ENCODE results near the gene MAP3K13. TPM values are rescaled to one million over a fixed set of nuclear protein-coding genes. Genes with fewer than 3 reads are reported as not detected.

The MAP3K13 gene
- total and polyA plus RNA-seq, 2 of the 13 experiments (the other 11 are each of a cell fraction or from before 2014, with no cell fraction given) = 24.2 to 26.5 TPM

DNA sequence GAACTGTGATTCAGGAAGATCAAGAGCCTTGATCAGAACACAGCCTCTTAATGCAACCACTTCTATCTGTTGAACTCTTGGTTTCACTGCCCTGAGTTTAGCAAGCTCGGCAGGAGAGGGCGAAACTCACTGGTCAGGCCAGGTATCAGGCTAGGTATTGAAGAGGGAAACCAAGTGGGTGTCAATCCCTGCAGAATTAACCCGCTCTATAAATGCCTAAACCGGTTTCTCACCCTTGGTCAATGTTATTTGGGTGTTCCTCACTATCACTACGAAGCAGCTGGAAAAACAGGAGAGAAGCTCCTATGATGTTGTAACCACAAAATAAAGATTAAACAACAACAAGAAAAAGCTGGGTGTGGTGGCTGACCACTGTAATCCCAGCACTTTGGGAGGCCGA is 165.6 kb downstream of the MAP3K13 start:
- Histone ChIP-seq H3K36me3 (replicated peaks in 1 of 2; ENCODE audit: control insufficient read depth in 1 of 2, insufficient read depth in 2 of 2, low read length in 2 of 2) (no peaks in the 10 kb centered on the region), H3K79me2 (ENCODE audit: insufficient read depth, low read length) (no peaks in the 10 kb centered on the region), H4K20me1 (ENCODE audit: insufficient read depth, low read length) (no peaks in the 10 kb centered on the region), H2AFZ (ENCODE audit: low read length) (no peak overlapping the region), H3K9ac (ENCODE audit: insufficient read depth, low read depth, low read length) (no peak overlapping the region), H3K4me3 (replicated peaks in 1 of 3; ENCODE audit: insufficient read depth in 1 of 3, low read depth in 2 of 3, low read length in 3 of 3) (no peak overlapping the region), H3K9me3 (ENCODE audit: low read length) (no peaks in the 10 kb centered on the region), H3K4me2 (ENCODE audit: low read depth, low read length) (no peak overlapping the region), H3K27me3 (ENCODE audit: control insufficient read depth in 1 of 2, insufficient read depth in 2 of 2, low read length in 2 of 2) (0 out of 5 replicates have a peak, but pooled peaks cover 0 to 3% of the 10 kb centered on the region in 2 experiments), H3K27ac (ENCODE audit: extremely low read length, insufficient read depth, low read length) (no peak overlapping the region), H3K4me1 (ENCODE audit: insufficient read depth, low read length) (peaks cover 6% of the 10 kb centered on the region; the same call in 1 of the 2 replicates)
- ChIA-PET CTCF (ENCODE audit: low intra/inter-chr PET ratio, low total read pairs) (no interaction called here), POLR2A (no interaction called here)
- no peak for DNase-seq (ENCODE audit: low spot score)
- ATAC-seq = peak; percentile 50; the same call in 2 of the 3 replicates
- intact Hi-C loops (cut with micrococcal nuclease; ENCODE audit: unreplicated experiment) = no loop called here
- BruUV-seq (replicated peaks) = no TSS peak
- in situ Hi-C loops (cut with HindIII; ENCODE audit: extremely low pct_ligation_motif_present, low pct_unique_long_range_greater_than_20kb) = no loop called here
- WGBS (ENCODE audit: low lambda C conversion rate) = 26% methylated on average over 6 of the region's 6 CpGs
- TF ChIP-seq, protein P1, sequence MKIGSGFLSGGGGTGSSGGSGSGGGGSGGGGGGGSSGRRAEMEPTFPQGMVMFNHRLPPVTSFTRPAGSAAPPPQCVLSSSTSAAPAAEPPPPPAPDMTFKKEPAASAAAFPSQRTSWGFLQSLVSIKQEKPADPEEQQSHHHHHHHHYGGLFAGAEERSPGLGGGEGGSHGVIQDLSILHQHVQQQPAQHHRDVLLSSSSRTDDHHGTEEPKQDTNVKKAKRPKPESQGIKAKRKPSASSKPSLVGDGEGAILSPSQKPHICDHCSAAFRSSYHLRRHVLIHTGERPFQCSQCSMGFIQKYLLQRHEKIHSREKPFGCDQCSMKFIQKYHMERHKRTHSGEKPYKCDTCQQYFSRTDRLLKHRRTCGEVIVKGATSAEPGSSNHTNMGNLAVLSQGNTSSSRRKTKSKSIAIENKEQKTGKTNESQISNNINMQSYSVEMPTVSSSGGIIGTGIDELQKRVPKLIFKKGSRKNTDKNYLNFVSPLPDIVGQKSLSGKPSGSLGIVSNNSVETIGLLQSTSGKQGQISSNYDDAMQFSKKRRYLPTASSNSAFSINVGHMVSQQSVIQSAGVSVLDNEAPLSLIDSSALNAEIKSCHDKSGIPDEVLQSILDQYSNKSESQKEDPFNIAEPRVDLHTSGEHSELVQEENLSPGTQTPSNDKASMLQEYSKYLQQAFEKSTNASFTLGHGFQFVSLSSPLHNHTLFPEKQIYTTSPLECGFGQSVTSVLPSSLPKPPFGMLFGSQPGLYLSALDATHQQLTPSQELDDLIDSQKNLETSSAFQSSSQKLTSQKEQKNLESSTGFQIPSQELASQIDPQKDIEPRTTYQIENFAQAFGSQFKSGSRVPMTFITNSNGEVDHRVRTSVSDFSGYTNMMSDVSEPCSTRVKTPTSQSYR (CRISPR knock-in tag; IDR thresholded peaks at IDR 0.05; ENCODE audit: borderline replicate concordance) = no peak
- no peak for FAIRE-seq

DNA sequence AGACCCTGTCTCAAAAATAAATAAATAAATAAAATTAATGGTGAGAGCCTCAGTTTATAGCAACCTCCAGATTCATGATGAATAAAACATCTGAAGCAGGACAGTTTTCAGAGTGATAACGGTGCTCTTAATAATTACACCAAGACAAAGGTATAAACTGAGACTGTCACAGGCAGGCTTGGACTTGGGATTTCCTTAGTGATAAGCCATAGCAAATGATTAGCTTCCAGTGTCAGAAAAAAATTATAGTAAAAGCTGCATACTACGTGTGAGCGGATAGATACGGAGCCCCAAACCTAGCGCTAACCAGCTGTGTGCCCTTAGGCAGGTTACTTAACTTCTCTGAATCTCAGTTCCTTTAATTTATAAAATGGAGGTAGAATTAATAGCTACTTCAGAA is 167.9 kb downstream of the MAP3K13 start:
- ATAC-seq = no peak
- CTCF ChIA-PET (ENCODE audit: low intra/inter-chr PET ratio, low total read pairs) = no interaction called here
- TF ChIP-seq REPIN1 (CRISPR knock-in tag; IDR thresholded peaks at IDR 0.05; ENCODE audit: borderline replicate concordance, low read depth) (no peak), ZNF782 (CRISPR knock-in tag; IDR thresholded peaks at IDR 0.05; ENCODE audit: borderline replicate concordance) (no peak), ZNF709 (CRISPR knock-in tag; IDR thresholded peaks at IDR 0.05) (no peak), MED13 (CRISPR knock-in tag; IDR thresholded peaks at IDR 0.05) (no peak), ZNF577 (CRISPR knock-in tag; IDR thresholded peaks at IDR 0.05; ENCODE audit: borderline replicate concordance, low read depth) (no peak), ZNF556 (CRISPR knock-in tag; IDR thresholded peaks at IDR 0.05; ENCODE audit: borderline replicate concordance) (no peak), POGZ (CRISPR knock-in tag; IDR thresholded peaks at IDR 0.05) (no peak), ZNF451 (CRISPR knock-in tag; IDR thresholded peaks at IDR 0.05) (no peak), KDM4B (CRISPR knock-in tag; IDR thresholded peaks at IDR 0.05) (no peak)
- TF ChIP-seq, protein P2, sequence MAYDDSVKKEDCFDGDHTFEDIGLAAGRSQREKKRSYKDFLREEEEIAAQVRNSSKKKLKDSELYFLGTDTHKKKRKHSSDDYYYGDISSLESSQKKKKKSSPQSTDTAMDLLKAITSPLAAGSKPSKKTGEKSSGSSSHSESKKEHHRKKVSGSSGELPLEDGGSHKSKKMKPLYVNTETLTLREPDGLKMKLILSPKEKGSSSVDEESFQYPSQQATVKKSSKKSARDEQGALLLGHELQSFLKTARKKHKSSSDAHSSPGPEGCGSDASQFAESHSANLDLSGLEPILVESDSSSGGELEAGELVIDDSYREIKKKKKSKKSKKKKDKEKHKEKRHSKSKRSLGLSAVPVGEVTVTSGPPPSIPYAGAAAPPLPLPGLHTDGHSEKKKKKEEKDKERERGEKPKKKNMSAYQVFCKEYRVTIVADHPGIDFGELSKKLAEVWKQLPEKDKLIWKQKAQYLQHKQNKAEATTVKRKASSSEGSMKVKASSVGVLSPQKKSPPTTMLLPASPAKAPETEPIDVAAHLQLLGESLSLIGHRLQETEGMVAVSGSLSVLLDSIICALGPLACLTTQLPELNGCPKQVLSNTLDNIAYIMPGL (CRISPR knock-in tag; IDR thresholded peaks at IDR 0.05; ENCODE audit: borderline replicate concordance in 1 of 2, low read depth in 1 of 2) = no peak
- TF ChIP-seq, protein P3, sequence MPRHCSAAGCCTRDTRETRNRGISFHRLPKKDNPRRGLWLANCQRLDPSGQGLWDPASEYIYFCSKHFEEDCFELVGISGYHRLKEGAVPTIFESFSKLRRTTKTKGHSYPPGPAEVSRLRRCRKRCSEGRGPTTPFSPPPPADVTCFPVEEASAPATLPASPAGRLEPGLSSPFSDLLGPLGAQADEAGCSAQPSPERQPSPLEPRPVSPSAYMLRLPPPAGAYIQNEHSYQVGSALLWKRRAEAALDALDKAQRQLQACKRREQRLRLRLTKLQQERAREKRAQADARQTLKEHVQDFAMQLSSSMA (CRISPR knock-in tag; IDR thresholded peaks at IDR 0.05) = no peak

More for the DNA sequence above, 167.9 kb downstream of the MAP3K13 start:
- no TSS peak for BruUV-seq (replicated peaks)
- Histone ChIP-seq H4K20me1 (ENCODE audit: insufficient read depth, low read length) (no peaks in the 10 kb centered on the region), H2AFZ (ENCODE audit: low read length) (no peak overlapping the region), H3K4me3 (replicated peaks in 1 of 3; ENCODE audit: insufficient read depth in 1 of 3, low read depth in 2 of 3, low read length in 3 of 3) (no peak overlapping the region), H3K9ac (ENCODE audit: insufficient read depth, low read depth, low read length) (no peak overlapping the region), H3K27ac (ENCODE audit: extremely low read length, insufficient read depth, low read length) (no peak overlapping the region), H3K4me2 (ENCODE audit: low read depth, low read length) (no peak overlapping the region), H3K79me2 (ENCODE audit: insufficient read depth, low read length) (no peaks in the 10 kb centered on the region), H3K4me1 (ENCODE audit: insufficient read depth, low read length) (peaks cover 6% of the 10 kb centered on the region; the same call in 1 of the 2 replicates), H3K36me3 (replicated peaks in 1 of 2; ENCODE audit: control insufficient read depth in 1 of 2, insufficient read depth in 2 of 2, low read length in 2 of 2) (no peaks in the 10 kb centered on the region), H3K9me3 (ENCODE audit: low read length) (no peaks in the 10 kb centered on the region), H3K27me3 (ENCODE audit: control insufficient read depth in 1 of 2, insufficient read depth in 2 of 2, low read length in 2 of 2) (0 out of 5 replicates have a peak, but pooled peaks cover 0 to 3% of the 10 kb centered on the region in 2 experiments)
- in situ Hi-C loops (cut with HindIII; ENCODE audit: extremely low pct_ligation_motif_present, low pct_unique_long_range_greater_than_20kb) (no loop called here), intact Hi-C loops (cut with micrococcal nuclease; ENCODE audit: unreplicated experiment) (no loop called here)
- POLR2A ChIA-PET = no interaction called here
- 52% methylated on average over 5 of the region's 5 CpGs for WGBS (ENCODE audit: low lambda C conversion rate)
- no peak for FAIRE-seq
- DNase-seq (ENCODE audit: low spot score) = no peak

All from HepG2 (cell line).